Right ventricle myocardium superior (tissue), 1 donor: Measurements from ENCODE around the gene TIAM2. TPM values are rescaled to one million over a fixed set of nuclear protein-coding genes. Genes with fewer than 3 reads are reported as not detected.
"Not testable (repeated sequence)": the region's sequence is repeated elsewhere in the genome, so short reads cannot be mapped to it uniquely, and the experiment has no call there.

Experiments
- ATAC-seq: fragments of 200-7000 bp; cut with Tn5 transposase; one replicate; pipeline ENCODE4 v1.9.1; 2020; ENCODE audit warnings: mild to moderate bottlenecking; ENCODE audit not compliant: poor library complexity
- DNase-seq: peaks from one replicate; pipeline ENCODE4 v3.0.0-alpha.2; 2020
- intact Hi-C: fragments of 100-400 bp; cut with DNase I; formaldehyde crosslinking; loops from one replicate; pipeline ENCODE4 v1.11.2; 2022
- total RNA-seq: library from RNA; stranded (reverse); fragmentation: NEBNext Ultra II Directional; extraction: Animal tissue kit (Norgen Biotek cat#: 25700); gene quantifications from one replicate; pipeline ENCODE4 v1.2.1, GENCODE V29; 2021
- donor health status: DM: no; HTN: yes; CAD: no; lungs with severe emphysema.

TIAM2 gene
- total RNA-seq, 1 donor from 2014 or later, result 8.4 TPM

GRCh38 chr6:155171109-155171746, 176.1 kb downstream of the TIAM2 start:
- intact Hi-C loops, result loop anchor here (5.0 kb wide), 1 partner anchor 244 kb away; no protein-coding TSS in a partner anchor
- no peak for DNase-seq
- ATAC-seq, result peak; percentile 80

GRCh38 chr6:155171747-155172449, 176.8 kb downstream of the TIAM2 start:
- ATAC-seq (peak; percentile 7), DNase-seq (no peak)
- intact Hi-C loops, result loop anchor here (5.0 kb wide), 1 partner anchor 245 kb away; no protein-coding TSS in a partner anchor

GRCh38 chr6:155173488-155173887, 178.4 kb downstream of the TIAM2 start:
- ATAC-seq (no peak), DNase-seq (no peak)
- intact Hi-C loops, result loop anchor here (5.0 kb wide), 1 partner anchor 246 kb away; no protein-coding TSS in a partner anchor

- intact Hi-C loops, result loop anchor here (2.0 to 5.0 kb wide), 3 partner anchors 247 to 497 kb away; no protein-coding TSS in a partner anchor
- DNase-seq (no peak), ATAC-seq (peak; percentile 85)
Measured at GRCh38 chr6:155174576-155175211, 179.6 kb downstream of the TIAM2 start.

- no peak for DNase-seq
- peak; percentile 60 for ATAC-seq
- intact Hi-C loops, result loop anchor here (5.0 kb wide), 1 partner anchor 500 kb away; no protein-coding TSS in a partner anchor
Measured at GRCh38 chr6:155177363-155177961, 182.3 kb downstream of the TIAM2 start.

- ATAC-seq (no peak), DNase-seq (no peak)
- intact Hi-C loops, result no loop called here
Measured at GRCh38 chr6:155181498-155181897, 186.4 kb downstream of the TIAM2 start.

GRCh38 chr6:155182103-155182502, 187.0 kb downstream of the TIAM2 start:
- DNase-seq (no peak), ATAC-seq (no peak)
- intact Hi-C loops, result no loop called here

GRCh38 chr6:155183095-155183494, 188.0 kb downstream of the TIAM2 start:
- DNase-seq (no peak), ATAC-seq (no peak)
- intact Hi-C loops, result no loop called here

- ATAC-seq, DNase-seq, intact Hi-C loops: not testable (repeated sequence)
Measured at GRCh38 chr6:155185041-155185440, 189.9 kb downstream of the TIAM2 start.

- intact Hi-C loops, result no loop called here
- ATAC-seq, result no peak
Measured at GRCh38 chr6:155185544-155185943, 190.4 kb downstream of the TIAM2 start.

GRCh38 chr6:155186052-155186658, 191.0 kb downstream of the TIAM2 start:
- ATAC-seq (no peak), DNase-seq (no peak)
- intact Hi-C loops, result no loop called here

More at GRCh38 chr6:155185544-155185943, 190.4 kb downstream of the TIAM2 start:
- DNase-seq, result no peak

GRCh38 chr6:155187106-155187505, 192.0 kb downstream of the TIAM2 start:
- ATAC-seq, result no peak
- DNase-seq, result no peak
- intact Hi-C loops, result no loop called here

GRCh38 chr6:155187994-155188706, 193.0 kb downstream of the TIAM2 start:
- intact Hi-C loops, result no loop called here
- ATAC-seq, result no peak
- no peak for DNase-seq

GRCh38 chr6:155188707-155189496, 193.8 kb downstream of the TIAM2 start:
- intact Hi-C loops, result no loop called here
- ATAC-seq, result no peak

GRCh38 chr6:155190677-155191076, 195.6 kb downstream of the TIAM2 start:
- DNase-seq, result no peak
- intact Hi-C loops, result loop anchor here (5.0 kb wide), 1 partner anchor 52 kb away; no protein-coding TSS in a partner anchor
- ATAC-seq, result no peak

More at GRCh38 chr6:155188707-155189496, 193.8 kb downstream of the TIAM2 start:
- DNase-seq, result no peak

GRCh38 chr6:155193526-155193925, 198.4 kb downstream of the TIAM2 start:
- intact Hi-C loops, result loop anchor here (5.0 kb wide), 1 partner anchor 49 kb away; no protein-coding TSS in a partner anchor
- ATAC-seq (no peak), DNase-seq (no peak)

GRCh38 chr6:155194399-155194798, 199.3 kb downstream of the TIAM2 start:
- intact Hi-C loops, result loop anchor here (5.0 kb wide), 1 partner anchor 48 kb away; no protein-coding TSS in a partner anchor
- no peak for DNase-seq
- ATAC-seq, result no peak
